ENCODE data around the gene FLT4. TPM values are rescaled to one million over a fixed set of nuclear protein-coding genes. Genes with fewer than 3 reads are reported as not detected.

The FLT4 gene
- total RNA-seq, 1 donor from 2014 or later = 541 TPM

GRCh38 chr5:180640861-180641565 lies 8.4 kb downstream of the FLT4 start:
- H3K36me3 Mint-ChIP-seq (ENCODE audit: low read depth, unreplicated experiment) = peaks cover 53% of the 10 kb centered on the region
- DNase-seq (ENCODE audit: low spot score) = no peak
- peak overlapping the region; percentile 57 for H3K27ac Mint-ChIP-seq (ENCODE audit: unreplicated experiment)
- peaks cover 83% of the 10 kb centered on the region for H3K4me1 Mint-ChIP-seq (ENCODE audit: unreplicated experiment)
- TF ChIP-seq, protein P1, sequence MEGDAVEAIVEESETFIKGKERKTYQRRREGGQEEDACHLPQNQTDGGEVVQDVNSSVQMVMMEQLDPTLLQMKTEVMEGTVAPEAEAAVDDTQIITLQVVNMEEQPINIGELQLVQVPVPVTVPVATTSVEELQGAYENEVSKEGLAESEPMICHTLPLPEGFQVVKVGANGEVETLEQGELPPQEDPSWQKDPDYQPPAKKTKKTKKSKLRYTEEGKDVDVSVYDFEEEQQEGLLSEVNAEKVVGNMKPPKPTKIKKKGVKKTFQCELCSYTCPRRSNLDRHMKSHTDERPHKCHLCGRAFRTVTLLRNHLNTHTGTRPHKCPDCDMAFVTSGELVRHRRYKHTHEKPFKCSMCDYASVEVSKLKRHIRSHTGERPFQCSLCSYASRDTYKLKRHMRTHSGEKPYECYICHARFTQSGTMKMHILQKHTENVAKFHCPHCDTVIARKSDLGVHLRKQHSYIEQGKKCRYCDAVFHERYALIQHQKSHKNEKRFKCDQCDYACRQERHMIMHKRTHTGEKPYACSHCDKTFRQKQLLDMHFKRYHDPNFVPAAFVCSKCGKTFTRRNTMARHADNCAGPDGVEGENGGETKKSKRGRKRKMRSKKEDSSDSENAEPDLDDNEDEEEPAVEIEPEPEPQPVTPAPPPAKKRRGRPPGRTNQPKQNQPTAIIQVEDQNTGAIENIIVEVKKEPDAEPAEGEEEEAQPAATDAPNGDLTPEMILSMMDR (IDR thresholded peaks at IDR 0.05; ENCODE audit: unreplicated experiment) = no peak
- H3K4me3 Mint-ChIP-seq (ENCODE audit: unreplicated experiment) = no peak overlapping the region
- H3K27me3 Mint-ChIP-seq (ENCODE audit: unreplicated experiment) = peaks cover 38% of the 10 kb centered on the region
- H3K9me3 Mint-ChIP-seq (ENCODE audit: unreplicated experiment) = no peaks in the 10 kb centered on the region

DNA sequence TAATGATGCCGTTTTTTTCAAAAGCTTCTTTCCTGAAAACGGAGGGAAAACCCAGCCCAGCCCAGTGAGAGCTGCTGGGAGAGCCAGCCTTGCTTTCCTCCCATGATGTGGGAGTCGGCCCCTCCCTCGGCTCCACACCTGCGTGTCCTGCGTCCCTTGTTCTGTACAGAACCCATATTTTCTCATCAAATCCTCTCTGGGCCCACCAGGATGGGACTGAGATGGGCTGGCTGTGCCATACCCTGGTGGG lies 8.9 kb downstream of the FLT4 start:
- peaks cover 39% of the 10 kb centered on the region for H3K27me3 Mint-ChIP-seq (ENCODE audit: unreplicated experiment)
- H3K36me3 Mint-ChIP-seq (ENCODE audit: low read depth, unreplicated experiment) = peaks cover 53% of the 10 kb centered on the region
- peaks cover 79% of the 10 kb centered on the region for H3K4me1 Mint-ChIP-seq (ENCODE audit: unreplicated experiment)
- no peak for DNase-seq (ENCODE audit: low spot score)
- H3K4me3 Mint-ChIP-seq (ENCODE audit: unreplicated experiment) = no peak overlapping the region
- TF ChIP-seq, protein P1 (IDR thresholded peaks at IDR 0.05; ENCODE audit: unreplicated experiment) = no peak
- H3K9me3 Mint-ChIP-seq (ENCODE audit: unreplicated experiment) = no peaks in the 10 kb centered on the region
- H3K27ac Mint-ChIP-seq (ENCODE audit: unreplicated experiment) = peak overlapping the region; percentile 36

DNA sequence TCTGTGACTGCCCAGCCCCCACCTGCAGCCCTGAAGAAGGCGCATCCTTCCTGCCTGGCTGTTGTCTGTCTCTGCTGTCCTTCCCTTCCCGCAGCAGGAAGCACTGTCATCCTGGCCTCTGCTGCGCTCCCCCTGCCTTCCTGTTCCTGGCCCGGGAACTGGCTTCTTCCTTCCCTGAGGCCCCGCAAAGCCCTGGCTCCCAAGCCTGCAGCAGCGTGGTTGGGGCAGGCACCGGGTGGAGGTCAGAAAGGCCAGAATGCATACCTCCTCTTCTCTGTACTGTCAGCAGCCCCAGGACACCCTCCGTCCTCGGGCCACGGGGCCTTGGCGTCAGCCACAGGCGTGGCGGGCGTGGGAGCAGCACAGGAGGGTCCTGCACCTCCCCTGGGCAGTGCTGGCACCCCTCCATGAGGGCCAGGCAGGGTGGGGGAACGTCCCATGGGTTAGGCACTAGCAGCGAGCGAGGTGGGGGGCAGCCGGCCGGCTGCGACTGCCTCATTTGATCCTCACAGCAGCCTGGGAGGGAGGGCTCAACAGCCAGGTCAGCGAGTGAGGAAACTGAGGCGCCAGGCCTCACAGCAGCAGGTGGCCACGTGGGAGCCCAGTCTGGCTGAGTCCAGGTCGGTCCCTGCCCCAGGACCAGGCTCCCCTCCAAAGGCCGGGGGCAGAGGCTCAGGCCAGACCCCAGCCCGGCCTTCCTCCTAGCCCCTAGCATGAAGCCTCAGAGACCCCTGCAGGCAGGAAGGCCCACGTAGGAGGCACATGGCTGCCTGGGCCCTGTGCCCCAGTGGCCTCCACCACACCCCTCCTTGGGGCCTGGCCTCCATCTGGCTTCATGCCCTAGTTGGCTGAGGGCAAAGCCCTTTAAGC lies 9.4 kb downstream of the FLT4 start:
- no peaks in the 10 kb centered on the region for H3K9me3 Mint-ChIP-seq (ENCODE audit: unreplicated experiment)
- H3K27ac Mint-ChIP-seq (ENCODE audit: unreplicated experiment) = peak overlapping the region; percentile 94
- DNase-seq (ENCODE audit: low spot score) = peak; percentile 60
- H3K4me3 Mint-ChIP-seq (ENCODE audit: unreplicated experiment) = peak overlapping the region; percentile 85
- TF ChIP-seq, protein P1 (IDR thresholded peaks at IDR 0.05; ENCODE audit: unreplicated experiment) = no peak
- H3K36me3 Mint-ChIP-seq (ENCODE audit: low read depth, unreplicated experiment) = peaks cover 53% of the 10 kb centered on the region
- H3K27me3 Mint-ChIP-seq (ENCODE audit: unreplicated experiment) = peaks cover 39% of the 10 kb centered on the region
- H3K4me1 Mint-ChIP-seq (ENCODE audit: unreplicated experiment) = peaks cover 78% of the 10 kb centered on the region

DNA sequence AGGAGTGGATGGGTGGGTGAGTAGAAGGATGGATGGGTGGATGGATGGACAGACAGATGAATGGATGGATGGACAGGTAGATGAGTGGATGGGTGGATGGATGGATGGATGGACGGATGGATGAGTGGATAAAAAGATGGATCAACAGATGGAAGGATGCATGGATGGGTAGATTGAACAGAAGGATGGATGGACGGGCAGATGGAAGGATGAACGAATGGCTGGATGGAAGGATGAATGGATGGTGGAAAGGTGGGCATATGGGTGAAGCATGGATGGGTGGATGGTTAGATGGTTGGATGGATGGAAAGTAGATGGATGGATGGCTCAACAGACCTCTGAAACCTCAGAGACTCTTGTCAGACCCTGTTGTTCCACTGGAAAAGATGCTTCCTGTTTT lies 10.1 kb downstream of the FLT4 start:
- no peak for DNase-seq (ENCODE audit: low spot score)
- peaks cover 71% of the 10 kb centered on the region for H3K4me1 Mint-ChIP-seq (ENCODE audit: unreplicated experiment)
- H3K36me3 Mint-ChIP-seq (ENCODE audit: low read depth, unreplicated experiment) = peaks cover 52% of the 10 kb centered on the region
- no peaks in the 10 kb centered on the region for H3K9me3 Mint-ChIP-seq (ENCODE audit: unreplicated experiment)
- peak overlapping the region; percentile 85 for H3K4me3 Mint-ChIP-seq (ENCODE audit: unreplicated experiment)
- peak overlapping the region; percentile 94 for H3K27ac Mint-ChIP-seq (ENCODE audit: unreplicated experiment)
- H3K27me3 Mint-ChIP-seq (ENCODE audit: unreplicated experiment) = peaks cover 33% of the 10 kb centered on the region
- TF ChIP-seq, protein P1 (IDR thresholded peaks at IDR 0.05; ENCODE audit: unreplicated experiment) = no peak

Data from endothelial cell (in vitro differentiated cells).